Measurements from ENCODE around the gene PSMD12.
"Not testable (repeated sequence)": the region's sequence is repeated elsewhere in the genome, so short reads cannot be mapped to it uniquely, and the experiment has no call there.

PSMD12 gene

DNA sequence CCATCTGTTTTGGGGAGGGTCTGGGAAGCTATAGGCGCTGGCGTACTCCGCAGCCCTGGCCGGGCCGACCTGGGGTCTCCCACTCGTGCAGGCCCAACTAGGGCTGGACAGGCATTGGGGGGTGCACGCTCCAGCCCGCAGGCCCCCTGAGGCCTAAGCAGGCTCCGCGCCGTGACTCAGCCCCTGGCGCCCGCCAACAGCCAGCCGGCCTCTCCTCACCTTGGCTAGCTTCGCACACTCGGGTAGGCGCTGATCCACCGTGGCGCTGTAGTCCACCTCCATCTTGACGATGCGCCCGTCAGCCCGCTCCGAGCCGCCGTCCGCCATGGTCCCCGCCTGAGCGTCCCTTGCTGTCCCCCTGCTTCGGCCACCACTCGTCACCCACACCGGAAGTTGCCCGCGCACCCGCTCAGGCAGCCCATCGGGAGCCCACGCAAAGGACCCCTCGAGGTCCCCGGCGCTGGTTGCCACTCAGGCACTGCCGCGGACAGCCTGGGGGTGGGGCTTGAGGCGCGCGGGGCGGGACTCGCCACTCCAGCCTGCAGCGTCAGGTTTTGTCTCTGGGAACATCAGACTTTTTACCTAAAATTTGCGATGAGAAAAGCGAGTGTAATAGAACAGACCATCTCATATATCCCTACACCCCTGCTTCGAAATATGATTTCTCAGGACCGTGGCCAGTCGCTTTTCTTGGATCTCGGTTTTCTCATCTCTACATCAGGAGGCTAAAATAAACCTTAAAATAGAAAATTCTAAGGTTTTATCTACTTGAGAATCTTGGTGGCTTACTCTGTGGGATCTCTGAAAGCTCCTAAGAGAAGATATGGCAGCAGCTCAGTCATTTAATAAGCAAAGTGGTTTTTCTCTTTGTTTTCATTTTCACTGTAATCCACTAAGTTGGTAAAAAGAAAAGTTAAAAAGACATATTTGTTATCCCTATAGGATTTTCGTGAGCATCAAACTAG is at the start of gene PSMD12:
PSMD12 (minus strand) TSS at position 385 of the 965 bp plus-strand sequence; CDS start at position 327, 58 bp downstream.
- DNase-seq: peak; percentile 94

DNA sequence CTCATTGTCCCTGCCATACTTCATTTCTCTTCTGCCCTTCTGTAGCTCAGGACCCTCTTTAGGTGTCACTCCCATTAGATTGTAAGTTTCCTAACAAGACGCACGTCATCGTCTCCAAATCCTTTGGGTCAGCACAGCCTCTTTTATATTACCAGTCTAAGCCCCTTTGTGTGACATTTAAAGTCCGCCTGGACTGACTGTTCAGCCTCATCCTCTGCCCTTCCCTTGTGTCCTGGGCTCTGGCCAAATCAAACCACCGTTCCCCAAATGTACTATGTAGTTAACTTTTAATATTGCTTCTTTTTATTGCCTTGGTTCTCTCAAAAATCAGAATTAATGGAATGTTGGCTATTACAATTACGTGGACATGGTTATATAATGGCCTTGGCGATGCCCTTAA is 48.9 kb upstream of the PSMD12 start:
- no peak for DNase-seq

DNA sequence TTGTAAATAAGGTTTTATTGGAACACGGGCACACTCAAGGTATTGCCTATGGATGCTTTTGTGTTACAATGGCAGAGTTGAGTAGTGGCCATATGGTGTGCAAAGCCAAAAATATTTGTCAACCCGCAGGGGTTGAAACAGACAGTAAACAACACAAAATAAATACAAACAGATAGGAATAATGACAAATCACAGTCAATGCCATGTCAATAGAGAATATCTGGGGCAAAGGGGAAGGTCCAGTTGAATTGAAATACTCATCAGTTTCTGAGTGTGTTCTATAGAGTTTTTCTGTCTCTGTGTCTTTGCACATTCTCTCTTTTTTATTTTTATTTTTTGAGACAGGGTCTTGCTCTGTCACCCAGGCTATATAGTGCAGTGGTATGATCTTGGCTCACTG is 48.2 kb upstream of the PSMD12 start:
- DNase-seq: no peak

DNA sequence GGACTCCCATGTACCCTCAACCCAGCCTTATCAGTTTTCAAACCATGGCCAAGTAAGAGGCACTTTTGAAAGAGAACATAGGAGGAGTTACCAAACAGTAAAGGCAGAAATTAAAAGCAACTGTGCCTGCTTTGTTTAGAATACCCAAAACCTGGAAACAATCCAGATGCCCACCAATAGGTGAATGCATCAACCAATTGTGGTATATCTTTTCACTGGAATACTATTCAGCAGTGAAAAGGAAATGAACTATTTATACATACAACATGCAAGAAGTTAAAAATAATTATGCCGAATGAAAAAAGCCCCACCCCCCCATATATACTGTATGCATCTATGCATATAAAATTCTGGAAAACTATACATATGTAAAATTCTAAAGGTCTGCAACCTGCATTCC is 47.8 kb upstream of the PSMD12 start:
- no peak for DNase-seq

DNA sequence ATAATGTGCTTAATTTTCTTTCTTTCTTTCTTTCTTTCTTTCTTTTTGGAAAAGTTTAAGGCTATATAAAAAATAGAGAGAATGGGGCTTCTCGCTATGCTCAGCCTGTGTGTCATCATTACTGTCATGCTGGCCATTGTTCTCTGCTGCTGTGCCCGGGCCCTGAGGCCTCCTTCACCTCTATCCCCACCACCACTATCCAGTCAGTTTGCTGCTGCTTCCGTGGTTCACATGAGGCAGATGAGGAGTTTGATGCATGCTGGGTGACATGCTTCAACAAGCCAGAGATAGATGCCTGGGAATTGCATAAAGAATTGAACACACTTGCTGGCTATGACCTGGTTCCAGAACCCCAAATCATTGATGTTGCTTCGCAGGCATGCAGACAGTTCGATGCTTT is 47.0 kb upstream of the PSMD12 start:
- DNase-seq: no peak

DNA sequence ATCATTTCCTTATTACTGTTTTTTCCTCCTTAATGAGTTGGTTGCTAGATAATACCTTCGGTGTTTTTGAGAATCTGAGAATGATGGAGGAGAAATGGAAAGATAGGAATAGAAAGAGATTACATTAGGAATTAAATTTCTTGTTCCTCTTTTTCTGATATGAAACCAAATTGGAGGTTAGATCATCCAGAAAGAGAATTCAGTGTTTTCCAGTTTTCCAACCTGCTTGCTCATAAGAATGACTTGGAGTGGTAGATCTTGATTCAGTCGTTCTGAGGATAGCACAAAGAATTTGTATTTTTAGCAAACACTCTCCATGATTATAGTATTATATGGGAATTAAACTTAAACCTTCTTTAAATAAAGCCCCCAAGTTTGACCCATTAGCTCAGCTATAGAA is 46.6 kb upstream of the PSMD12 start:
- no peak for DNase-seq

DNA sequence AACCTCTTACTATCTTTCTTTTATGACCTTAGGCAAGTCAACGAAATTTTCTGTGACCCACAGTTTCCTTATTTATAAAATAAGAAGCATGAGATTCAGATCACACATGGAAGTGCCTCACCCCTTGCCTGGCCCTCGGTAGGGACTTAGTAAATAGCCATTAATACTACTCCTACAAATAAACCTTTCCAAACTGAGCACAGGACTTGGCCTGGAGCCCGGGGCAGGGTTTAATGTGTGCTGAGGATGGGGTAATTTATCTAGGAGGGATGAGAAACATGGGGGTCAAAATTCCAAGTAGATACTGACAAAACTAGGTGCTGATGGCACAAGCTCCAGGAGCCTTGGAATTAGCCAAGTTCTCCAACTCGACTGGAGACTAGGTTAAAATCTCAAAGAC is 45.7 kb upstream of the PSMD12 start:
- no peak for DNase-seq

DNA sequence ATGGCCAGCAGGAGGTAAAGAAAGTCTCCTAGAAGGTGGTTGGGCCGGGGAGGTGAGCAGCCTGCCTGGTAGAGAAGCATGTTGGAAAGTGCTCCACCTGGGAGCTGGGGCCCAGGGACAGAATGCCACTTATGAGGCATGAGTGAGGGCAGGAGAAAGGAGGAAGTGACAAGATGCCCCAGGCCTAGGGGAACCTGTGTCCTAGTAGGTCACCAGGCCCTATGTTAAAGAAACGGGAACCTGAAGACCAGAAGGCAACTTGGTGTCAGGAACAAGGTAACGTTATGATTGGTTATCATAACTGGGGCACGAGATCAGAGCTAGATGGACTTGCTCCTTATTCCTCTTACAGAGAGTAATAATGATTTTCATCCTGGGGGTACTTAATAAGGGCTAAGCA is 45.0 kb upstream of the PSMD12 start:
- no peak for DNase-seq

DNA sequence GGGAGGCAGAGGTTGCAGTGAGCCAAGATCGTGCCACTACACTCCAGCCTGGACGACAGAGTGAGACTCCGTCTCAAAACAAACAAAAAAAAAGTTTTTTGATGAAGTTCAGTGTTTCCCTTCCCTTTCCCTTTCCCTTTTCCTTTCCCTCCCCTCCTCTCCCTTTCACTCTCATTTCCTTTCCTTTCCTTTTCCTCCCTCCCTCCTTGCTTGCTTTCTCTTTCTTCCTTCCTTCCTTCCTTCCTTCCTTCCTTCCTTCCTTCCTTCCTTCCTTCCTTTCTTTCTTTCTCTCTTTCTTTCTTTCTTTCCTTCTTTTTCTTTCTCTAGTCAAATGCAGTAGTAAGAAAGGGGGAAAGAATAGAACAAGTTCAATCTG is 42.1 kb upstream of the PSMD12 start:
- not testable (repeated sequence) for DNase-seq

DNA sequence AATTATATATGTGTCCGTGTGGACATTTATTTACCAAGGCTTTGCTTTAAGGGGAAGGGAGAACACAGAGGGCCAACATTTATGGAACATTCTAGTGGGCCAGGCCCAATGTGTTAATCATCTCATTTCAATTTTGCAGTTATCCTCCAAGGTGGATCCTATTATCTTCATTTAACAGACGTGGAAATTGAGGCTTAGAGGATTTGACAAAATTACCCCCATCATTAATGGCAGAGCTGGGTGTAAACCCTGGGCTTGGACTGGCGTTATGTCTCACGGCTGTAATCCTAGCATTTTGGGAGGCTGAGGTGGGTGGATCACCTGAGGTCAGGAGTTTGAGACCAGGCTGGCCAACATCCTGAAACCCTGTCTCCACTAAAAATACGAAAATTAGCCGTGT is 37.1 kb upstream of the PSMD12 start:
- no peak for DNase-seq

DNA sequence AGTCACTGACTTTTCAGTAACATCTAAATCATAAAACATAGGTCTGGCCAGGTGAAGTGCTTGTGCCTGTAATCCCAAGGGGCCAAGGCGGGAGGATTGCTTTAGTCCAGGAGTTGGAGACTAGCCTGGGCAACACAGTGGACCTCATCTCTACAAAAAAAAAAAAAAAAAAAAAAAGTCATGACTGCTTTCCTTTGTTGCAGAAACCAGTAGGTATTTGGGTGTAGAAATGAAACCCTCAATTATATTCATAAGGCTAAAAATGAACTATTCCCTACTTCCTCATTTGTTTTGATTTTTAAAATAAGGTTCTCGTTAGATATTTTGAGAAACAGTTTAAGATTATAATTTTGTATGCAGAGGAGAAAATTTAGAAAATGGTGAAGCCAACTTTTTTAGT is 36.7 kb upstream of the PSMD12 start:
- no peak for DNase-seq

DNA sequence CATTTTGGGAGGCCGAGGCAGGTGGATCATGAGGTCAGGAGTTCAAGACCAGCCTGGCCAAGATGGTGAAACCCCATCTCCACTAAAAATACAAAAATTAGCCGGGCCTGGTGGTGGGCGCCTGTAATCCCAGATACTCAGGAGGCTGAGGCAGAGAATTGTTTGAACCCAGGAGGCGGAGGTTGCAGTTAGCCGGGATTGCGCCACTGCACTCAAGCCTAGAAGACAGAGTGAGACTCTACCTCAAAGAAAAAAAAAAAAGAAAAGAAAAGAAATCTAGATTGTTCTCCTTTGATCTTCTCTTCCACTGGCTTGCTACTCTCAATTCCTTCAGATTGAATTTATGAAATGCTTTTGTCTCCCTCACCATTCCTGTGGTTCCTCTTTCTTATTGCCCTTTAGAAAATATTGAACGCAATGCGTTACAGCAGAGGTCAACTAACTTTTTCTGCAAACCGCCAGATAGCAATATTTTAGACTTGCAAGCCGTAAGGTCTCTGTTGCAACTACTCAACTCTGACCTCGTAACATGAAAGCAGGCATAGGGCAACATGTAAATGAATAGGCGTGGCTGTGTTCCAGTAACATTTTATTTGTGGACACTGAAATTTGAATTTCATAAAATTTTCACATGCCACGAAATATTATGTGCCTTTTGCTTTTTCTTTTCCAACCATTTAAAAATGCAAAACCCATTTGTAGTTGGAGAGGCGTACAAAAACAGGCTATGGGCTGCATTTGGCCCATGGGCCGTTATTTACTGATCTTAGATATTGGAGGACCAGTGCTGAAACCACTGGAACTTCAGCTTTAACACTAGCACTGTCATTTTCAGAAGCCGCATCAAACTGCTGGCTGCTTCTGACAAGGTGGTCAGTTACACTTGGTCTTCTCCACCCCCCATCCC is 35.5 kb upstream of the PSMD12 start:
- no peak for DNase-seq

DNA sequence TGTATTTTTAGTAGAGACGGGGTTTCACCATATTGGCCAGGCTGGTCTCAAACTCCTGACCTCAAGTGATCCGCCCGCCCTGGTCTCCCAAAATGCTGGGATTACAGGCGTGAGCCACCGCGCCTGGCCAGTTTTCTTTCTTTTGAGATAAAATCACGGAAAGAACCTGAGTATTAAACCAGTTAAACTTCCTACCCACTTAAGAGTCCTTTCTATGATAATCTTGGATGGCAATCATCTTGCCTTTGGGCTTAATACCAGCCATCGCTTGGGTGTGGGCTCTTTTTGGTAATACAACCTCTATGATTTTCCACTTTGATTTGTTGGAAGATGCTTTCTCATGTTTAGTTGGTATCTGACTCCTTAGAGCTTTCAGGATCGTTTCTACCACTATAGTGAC is 34.7 kb upstream of the PSMD12 start:
- no peak for DNase-seq

DNA sequence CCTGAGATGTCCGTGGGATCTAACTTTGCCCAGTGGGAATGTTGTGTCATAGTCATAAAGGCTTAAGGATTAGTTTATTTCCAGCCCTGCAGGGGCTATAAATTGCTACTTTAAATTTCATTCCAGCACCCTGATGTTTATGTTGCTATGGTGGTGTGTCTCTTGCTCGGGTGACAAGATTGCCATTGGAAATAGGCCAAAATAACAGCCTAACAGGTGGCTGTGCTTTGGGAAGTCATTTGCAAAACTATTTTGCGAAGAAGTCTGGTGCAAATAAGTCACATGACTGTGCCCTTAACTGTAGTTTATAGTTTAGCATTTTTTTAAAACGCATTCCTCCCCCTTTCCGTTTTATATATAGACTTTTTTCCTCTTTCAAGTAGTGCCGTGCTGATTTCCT is 33.8 kb upstream of the PSMD12 start:
- peak; percentile 44 for DNase-seq

DNA sequence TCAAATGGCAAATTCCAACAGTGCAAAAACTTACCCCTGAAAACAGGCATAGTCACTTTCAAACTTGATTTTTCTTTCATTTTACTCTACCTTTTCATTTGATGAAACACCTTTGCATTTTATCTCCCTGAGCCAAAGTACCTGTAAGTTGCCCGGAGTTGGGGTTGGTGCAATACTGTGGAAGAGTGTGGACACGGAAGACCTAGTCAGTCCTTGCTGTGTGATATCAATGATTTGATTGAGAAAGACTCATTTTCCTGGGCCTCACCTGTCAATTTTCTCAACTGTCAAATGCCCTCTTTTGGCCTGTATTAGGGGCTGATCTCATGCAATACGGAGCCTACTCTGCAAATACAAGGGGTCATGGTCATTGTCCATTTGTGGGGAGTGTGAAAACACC is 33.3 kb upstream of the PSMD12 start:
- no peak for DNase-seq

DNA sequence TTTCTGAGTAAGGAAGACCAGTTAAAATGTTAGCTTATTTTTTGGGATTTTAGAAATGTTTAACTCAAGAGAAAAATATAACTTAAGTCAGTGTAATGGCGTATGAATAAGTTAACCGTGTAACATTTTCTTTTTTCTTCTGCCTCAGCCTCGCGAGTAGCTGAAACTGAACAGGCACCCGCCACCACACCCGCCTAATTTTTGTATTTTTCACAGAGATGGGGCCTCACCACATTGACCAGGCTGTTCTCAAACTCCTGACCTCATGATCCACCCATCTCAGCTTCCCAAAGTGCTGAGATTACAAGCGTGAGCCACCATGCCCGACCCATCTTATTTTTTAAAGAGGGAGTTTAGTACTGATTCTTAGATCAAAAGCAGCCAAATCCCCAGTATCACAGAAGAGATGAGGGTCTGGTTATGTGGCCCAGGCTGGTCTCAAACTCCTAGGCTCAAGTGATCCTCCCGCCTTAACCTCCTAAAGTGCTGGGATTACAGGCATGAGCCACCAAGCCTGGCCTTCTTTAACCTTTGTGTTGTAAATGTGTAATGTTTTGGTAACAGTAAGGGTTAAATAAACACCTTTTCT is 27.5 kb upstream of the PSMD12 start:
- no peak for DNase-seq

DNA sequence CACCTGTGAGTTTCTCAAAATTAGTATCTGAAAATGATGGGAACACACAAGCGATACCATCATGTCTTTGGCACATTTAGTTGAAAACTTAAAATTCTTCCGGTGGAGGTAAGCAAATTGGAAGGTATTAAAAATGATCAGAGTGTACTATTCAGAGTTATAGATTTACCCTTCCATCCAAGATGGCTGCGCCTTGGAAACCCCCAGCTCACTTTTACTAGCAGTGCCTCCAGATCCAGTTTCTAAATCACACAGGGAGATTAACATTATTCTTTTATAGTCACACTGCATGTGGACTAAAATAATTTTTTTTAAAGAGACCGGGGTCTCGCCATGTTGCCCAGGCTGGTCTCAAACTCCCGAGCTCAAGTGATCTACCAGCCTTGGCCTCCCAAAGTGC is 25.7 kb upstream of the PSMD12 start:
- DNase-seq: peak; percentile 31

DNA sequence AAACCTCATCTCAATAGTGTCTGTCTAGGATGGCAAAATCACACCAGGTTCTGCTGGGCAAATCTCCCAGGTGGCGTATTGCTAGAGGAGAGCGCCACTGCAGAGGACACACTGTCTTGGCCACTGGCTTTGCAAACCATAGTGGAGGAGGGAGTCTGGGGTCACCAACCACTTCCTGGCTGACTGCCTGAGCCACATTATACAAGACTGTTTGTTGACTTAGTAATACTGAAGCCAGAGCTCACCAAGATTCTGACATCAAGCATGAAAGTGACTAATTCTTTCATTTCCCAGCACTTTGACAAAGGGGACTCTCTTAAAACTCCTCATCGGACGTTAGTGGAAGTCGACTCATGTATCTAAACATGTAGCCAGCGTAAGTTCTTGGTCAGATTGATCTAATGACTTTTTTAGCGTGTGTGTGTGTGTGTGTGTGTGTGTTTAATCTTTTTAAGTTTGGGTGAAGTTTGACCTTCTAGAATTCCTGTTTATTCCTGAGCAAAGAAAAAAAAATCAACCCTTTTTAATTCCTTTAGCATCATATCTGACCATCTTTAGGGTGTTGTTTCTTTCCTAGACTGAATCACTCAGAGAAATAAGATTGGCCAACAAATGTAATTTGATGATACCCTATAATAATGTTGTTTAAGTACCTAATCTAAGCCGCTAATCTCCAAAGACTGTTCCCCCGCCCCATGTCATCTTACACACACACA is 24.4 kb upstream of the PSMD12 start:
- peak; percentile 76 for DNase-seq

DNA sequence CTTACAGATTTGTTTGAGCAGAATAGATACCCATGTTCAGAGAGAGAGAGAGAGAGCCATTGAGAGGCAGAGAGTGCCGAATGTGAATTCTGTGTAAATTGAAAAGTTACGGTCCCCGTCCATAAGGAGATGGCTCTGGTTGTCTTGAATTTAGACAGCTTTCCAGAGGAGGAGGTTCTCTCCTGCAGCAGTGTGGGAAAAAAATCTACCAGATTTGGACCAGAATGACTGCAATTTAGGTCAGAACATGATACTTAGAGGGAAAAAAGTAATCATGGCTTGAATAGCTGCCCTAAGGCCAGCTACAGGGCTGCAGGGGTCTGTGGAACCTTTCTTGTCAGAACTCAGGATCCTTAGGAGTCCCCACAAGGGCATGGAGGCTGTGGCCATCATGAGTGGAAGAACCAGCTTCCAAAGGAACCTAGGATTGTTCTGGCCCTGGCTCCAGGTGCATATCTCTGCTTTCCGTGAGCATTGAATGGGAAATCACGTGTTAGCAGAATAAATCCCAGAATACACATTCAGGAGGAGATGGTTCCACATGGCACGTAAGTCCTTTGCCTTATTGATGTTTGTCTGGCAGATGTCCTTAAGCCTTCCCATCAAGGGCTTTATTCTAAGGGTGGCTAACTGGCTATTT is 23.7 kb upstream of the PSMD12 start:
- no peak for DNase-seq

DNA sequence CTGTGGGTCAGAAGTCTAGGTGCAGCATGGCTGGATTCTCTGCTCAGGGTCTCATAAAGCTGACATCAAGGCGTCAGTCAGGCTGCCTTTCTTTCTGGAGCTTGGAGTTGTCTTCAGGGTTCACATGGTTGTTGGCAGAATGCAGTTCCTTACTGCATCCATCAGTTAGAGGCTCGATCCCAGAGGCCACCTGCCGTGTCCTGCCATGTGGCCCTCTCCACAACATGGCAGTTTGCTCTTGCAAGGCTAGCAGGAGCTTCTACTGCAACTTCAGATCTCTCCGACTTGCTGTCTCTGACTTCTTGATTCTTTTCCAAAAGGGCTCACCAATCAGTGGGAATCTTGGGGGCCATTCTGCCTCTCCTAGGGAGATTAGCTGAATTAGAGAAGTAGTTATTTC is 22.6 kb upstream of the PSMD12 start:
- no peak for DNase-seq

DNA sequence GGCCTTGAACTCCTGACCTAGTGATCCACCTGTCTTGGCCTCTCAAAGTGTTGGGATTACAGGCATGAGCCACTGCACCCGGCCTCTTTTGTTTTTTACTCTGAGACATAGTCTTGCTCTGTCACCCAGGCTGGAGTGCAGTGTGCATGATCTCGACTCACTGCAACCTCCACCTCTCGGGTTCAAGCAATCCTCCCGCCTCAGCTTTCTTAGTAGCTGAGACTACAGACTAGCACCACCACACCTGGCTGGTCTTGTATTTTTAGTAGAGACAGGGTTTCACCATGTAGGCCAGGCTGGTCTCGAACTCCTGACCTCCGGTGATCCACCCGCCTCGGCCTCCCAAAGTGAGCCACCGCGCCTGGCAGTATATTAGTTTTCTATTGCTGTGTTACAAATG is 22.2 kb upstream of the PSMD12 start:
- not testable (repeated sequence) for DNase-seq

DNA sequence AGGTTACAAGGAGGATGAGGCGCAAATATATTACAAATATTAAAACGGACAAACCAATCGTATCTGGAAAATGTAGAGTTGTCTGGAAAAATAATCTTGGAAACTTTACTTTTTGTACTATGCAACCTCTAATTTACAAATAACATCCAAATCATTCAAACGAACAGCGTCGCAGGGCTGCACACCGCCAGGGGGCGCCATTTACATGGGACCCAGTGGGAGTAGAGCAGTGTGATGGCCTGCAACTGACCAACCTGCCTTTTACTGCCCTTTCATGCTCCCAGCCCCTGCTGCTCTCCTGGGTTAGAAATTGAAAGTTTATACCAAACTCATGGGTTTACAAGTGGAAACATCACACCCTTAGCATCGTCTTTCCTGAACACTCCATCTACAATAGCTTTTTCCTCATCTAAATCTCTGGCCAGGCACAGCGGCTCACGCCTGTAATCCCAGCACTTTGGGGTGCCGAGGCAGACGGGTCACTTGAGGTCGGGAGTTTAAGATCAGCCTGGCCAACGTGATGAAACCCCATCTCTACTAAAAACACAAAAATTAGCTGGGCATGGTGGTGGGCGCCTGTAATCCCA is 20.7 kb upstream of the PSMD12 start:
- peak; percentile 72 for DNase-seq

All from CD4-positive, alpha-beta T cell treated with Interleukin-17A for 1 hour (primary cell).